Endothelial cell of umbilical vein (primary cell): Measurements from ENCODE around the gene LMAN1L. TPM values are rescaled to one million over a fixed set of nuclear protein-coding genes. Genes with fewer than 3 reads are reported as not detected.

Experiments
- BruUV-seq: library from RNA; stranded (reverse); fragments of 400-500 nt; replicated peaks from 2 replicates; lab custom pipeline; 2021; lab: Mats Ljungman, UMichigan
- CTCF ChIA-PET: fragments of 300-600, 350-600 bp; sonication (Branson Sonifier 250); formaldehyde crosslinking; loops from one replicate; lab custom pipeline; 2021; ENCODE audit warnings: antibody characterized with exemption, inconsistent platforms; lab: Charles Lee
- POLR2A ChIA-PET: fragments of 300-600, 350-600 bp; sonication (Branson Sonifier 250); formaldehyde crosslinking; loops from one replicate; lab custom pipeline; 2021; ENCODE audit warnings: antibody characterized with exemption, inconsistent platforms; lab: Charles Lee
- DNase-seq: peaks from one replicate; pipeline ENCODE4 v3.0.0-alpha.2; 2011; ENCODE audit warnings: low read depth, low spot score
- FAIRE-seq: peaks from 2 replicates; lab custom pipeline; 2011; peaks lifted over from hg19 to GRCh38; lab: Jason Lieb, UNC
- H2AFZ ChIP-seq: 2 replicates; pipeline ENCODE4 v1.6.0; 2012; ENCODE audit warnings: low read depth, low read length, control low read depth, inconsistent platforms
- H3K27ac ChIP-seq: 2 replicates; pipeline ENCODE4 v1.5.1; 2011; ENCODE audit warnings: low read depth, mild to moderate bottlenecking, control low read depth, low read length, moderate library complexity; ENCODE audit not compliant: insufficient read depth
- H3K27me3 ChIP-seq, 2 experiments: 2 replicates each; pipeline versions ENCODE4 v1.6.0 to v1.6.1; 2011; ENCODE audit warnings: low read length in 2 of 2, mixed read lengths in 1 of 2; ENCODE audit not compliant: control insufficient read depth in 2 of 2, insufficient read depth in 2 of 2
- H3K36me3 ChIP-seq, 2 experiments: 2 replicates in 1 of 2; 3 replicates in 1 of 2; pipeline ENCODE4 v1.5.1; 2011; ENCODE audit warnings: low read length in 2 of 2, mild to moderate bottlenecking in 1 of 2, moderate library complexity in 1 of 2; ENCODE audit not compliant: control insufficient read depth in 2 of 2, insufficient read depth in 2 of 2; ENCODE audit errors: extremely low read depth in 1 of 2
- H3K4me1 ChIP-seq: 3 replicates; pipeline ENCODE4 v1.5.1; 2011; ENCODE audit warnings: mild to moderate bottlenecking, low read length; ENCODE audit not compliant: control insufficient read depth, insufficient read depth; ENCODE audit errors: extremely low read depth
- H3K4me2 ChIP-seq: 2 replicates; pipeline ENCODE4 v1.6.1; 2011; ENCODE audit warnings: low read length, control low read depth, mixed read lengths; ENCODE audit not compliant: insufficient read depth
- H3K4me3 ChIP-seq, 3 experiments: fragments of 200-600 bp in 1 of 3; sonication (generic), shearing (Covaris generic) in 1 of 3; replicated peaks in 1 of 3; 2 replicates each; pipeline ENCODE4 v1.5.1; 2011 to 2016; ENCODE audit warnings: control low read depth in 3 of 3, low read length in 3 of 3, mild to moderate bottlenecking in 2 of 3, inconsistent platforms in 1 of 3, low read depth in 1 of 3, moderate library complexity in 1 of 3; ENCODE audit not compliant: insufficient read depth in 1 of 3
- H3K79me2 ChIP-seq: 2 replicates; pipeline ENCODE4 v1.6.0; 2012; ENCODE audit warnings: low read length, inconsistent platforms; ENCODE audit not compliant: control insufficient read depth, insufficient read depth
- H3K9ac ChIP-seq: replicated peaks from 2 replicates; pipeline ENCODE3; 2011; ENCODE audit warnings: low read length, control low read depth; ENCODE audit not compliant: insufficient read depth; ENCODE audit errors: extremely low read depth
- H3K9me1 ChIP-seq: replicated peaks from 3 replicates; pipeline ENCODE4 v1.6.0; 2011; ENCODE audit warnings: mild to moderate bottlenecking, low read length; ENCODE audit not compliant: control insufficient read depth, insufficient read depth; ENCODE audit errors: extremely low read depth
- H3K9me3 ChIP-seq: replicated peaks from 2 replicates; pipeline ENCODE4 v1.5.1; 2012; ENCODE audit warnings: low read length, inconsistent platforms; ENCODE audit not compliant: control insufficient read depth, insufficient read depth
- H4K20me1 ChIP-seq: replicated peaks from 2 replicates; pipeline ENCODE3; 2011; ENCODE audit warnings: mild to moderate bottlenecking, low read length; ENCODE audit not compliant: control insufficient read depth, insufficient read depth; ENCODE audit errors: extremely low read depth
- EZH2 ChIP-seq: IDR thresholded peaks from 2 replicates; pipeline ENCODE4 v1.6.1; 2012; ENCODE audit warnings: borderline replicate concordance, low read depth, mild to moderate bottlenecking, moderate library complexity, low read length, inconsistent platforms; ENCODE audit not compliant: severe bottlenecking
- FOS ChIP-seq: IDR thresholded peaks from 2 replicates; pipeline ENCODE4 v1.6.1; 2011; ENCODE audit warnings: mild to moderate bottlenecking, low read length, moderate library complexity, borderline replicate concordance; ENCODE audit not compliant: insufficient read depth
- GATA2 ChIP-seq: IDR thresholded peaks from 2 replicates; pipeline ENCODE4 v1.7.0; 2011; ENCODE audit warnings: low read depth, mild to moderate bottlenecking, moderate library complexity, mixed read lengths, low read length; ENCODE audit not compliant: insufficient read length, insufficient read depth
- JUN ChIP-seq: IDR thresholded peaks from 2 replicates; pipeline ENCODE4 v1.6.1; 2011; ENCODE audit warnings: borderline replicate concordance, low read depth; ENCODE audit not compliant: insufficient read length, insufficient read depth
- MAX ChIP-seq: IDR thresholded peaks from 2 replicates; pipeline ENCODE4 v1.6.1; 2011; ENCODE audit not compliant: insufficient read depth, insufficient read length
- MYC ChIP-seq: IDR thresholded peaks from one replicate; pipeline ENCODE4 v1.6.1; 2011; ENCODE audit warnings: mild to moderate bottlenecking, low read depth, low read length
- POLR2A ChIP-seq: IDR thresholded peaks from 2 replicates; pipeline ENCODE4 v1.6.1; 2012; ENCODE audit warnings: low read depth, mild to moderate bottlenecking, control low read depth, low read length
- POLR2AphosphoS5 ChIP-seq: IDR thresholded peaks from 2 replicates; pipeline ENCODE4 v1.6.1; 2012; ENCODE audit warnings: low read depth, mild to moderate bottlenecking, control low read depth, low read length, moderate library complexity; ENCODE audit not compliant: insufficient read depth
- dilution Hi-C: fragments of 300-500 bp; cut with MboI; formaldehyde crosslinking; loops from one replicate; pipeline ENCODE4 v1.15.0; 2019; ENCODE audit warnings: low sequenced_read_pairs; ENCODE audit not compliant: extremely low pct_ligation_motif_present
- intact Hi-C: fragments of 100-400 bp; cut with micrococcal nuclease; formaldehyde crosslinking; loops from one replicate; pipeline ENCODE4 v1.10.0; 2022
- polyA plus RNA-seq, 4 experiments: library from polyadenylated mRNA; depleted of rRNA in 3 of 4; stranded (reverse) in 3 of 4; unstranded in 1 of 4; fragments of >200 nt; gene quantifications; 2 replicates each; pipeline versions ENCODE4 v1.2.1 to v1.2.3, GENCODE V29; 2011 to 2012; ENCODE audit warnings: missing spikeins in 1 of 4
- total RNA-seq: library from RNA; stranded (reverse); gene quantifications from 2 replicates; pipeline ENCODE4 v1.2.3, GENCODE V29; 2021
- TF ChIP-seq, protein P1 (sequence below), 2 donors: IDR thresholded peaks; 1 replicate in 1 of 2; 2 replicates in 1 of 2; pipeline ENCODE4 v1.5.1; 2011; ENCODE audit warnings: low read length in 2 of 2, mild to moderate bottlenecking in 2 of 2, moderate library complexity in 2 of 2, control low read depth in 1 of 2, inconsistent platforms in 1 of 2, low read depth in 1 of 2; ENCODE audit not compliant: insufficient read depth in 1 of 2; ENCODE audit errors: extremely low read depth in 1 of 2

The LMAN1L gene
- total and polyA plus RNA-seq, 2 donors (not counting 3 experiments of a cell fraction or from before 2014, with no cell fraction given): not detected

DNA sequence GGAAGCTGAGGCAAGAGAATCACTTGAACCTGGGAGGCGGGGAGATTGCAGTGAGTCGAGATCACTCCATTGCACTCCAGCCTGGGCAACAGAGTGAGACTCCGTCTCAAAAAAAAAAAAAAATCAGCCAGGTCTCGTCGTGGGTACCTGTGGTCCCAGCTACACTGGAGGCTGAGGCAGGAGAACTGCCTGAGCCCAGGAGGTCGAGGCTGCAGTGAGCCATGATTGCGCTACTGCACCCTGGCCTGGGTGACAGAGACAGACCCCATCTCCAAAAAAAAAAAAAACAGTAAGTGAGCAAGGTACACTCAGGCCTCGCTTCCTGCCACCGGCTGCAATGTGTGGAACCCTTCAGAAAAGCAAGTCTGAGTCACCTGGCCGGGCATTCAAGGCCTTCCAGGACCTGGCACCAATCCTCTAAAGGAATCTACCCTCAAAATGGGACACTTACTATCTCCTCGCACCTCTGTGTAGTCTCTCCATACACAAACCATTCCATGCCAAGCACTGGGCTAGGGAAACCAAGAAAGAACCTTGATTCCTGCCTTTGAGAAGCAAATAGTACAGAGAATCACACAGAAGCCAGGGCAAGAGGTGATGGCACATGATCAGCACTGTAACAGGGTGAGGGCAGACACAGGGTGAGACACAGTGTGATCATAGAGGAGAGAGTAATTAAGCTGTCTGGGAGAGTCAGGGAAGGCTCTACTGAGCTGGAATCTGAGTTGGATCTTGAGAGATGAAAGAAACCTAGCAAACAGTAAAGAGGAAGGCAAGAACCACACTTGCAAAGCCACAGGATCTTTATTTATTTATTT lies 50.8 kb downstream of the LMAN1L start:
- Histone ChIP-seq H3K9ac (no peak overlapping the region), H3K79me2 (peaks cover 37% of the 10 kb centered on the region), H3K4me3 (no peak overlapping the region), H3K4me1 (peaks cover 16% of the 10 kb centered on the region), H3K4me2 (no peak overlapping the region), H3K27ac (no peak overlapping the region), H3K27me3 (no peaks in the 10 kb centered on the region), H4K20me1 (no peaks in the 10 kb centered on the region), H3K9me3 (no peaks in the 10 kb centered on the region), H3K36me3 (no peaks in the 10 kb centered on the region), H3K9me1 (no peaks in the 10 kb centered on the region), H2AFZ (no peak overlapping the region)
- dilution Hi-C loops: no loop called here
- intact Hi-C loops: no loop called here
- no TSS peak for BruUV-seq
- TF ChIP-seq EZH2 (no peak), JUN (no peak), FOS (no peak), POLR2A (no peak), MYC (no peak), GATA2 (no peak), POLR2AphosphoS5 (no peak), MAX (no peak)
- TF ChIP-seq, protein P1, sequence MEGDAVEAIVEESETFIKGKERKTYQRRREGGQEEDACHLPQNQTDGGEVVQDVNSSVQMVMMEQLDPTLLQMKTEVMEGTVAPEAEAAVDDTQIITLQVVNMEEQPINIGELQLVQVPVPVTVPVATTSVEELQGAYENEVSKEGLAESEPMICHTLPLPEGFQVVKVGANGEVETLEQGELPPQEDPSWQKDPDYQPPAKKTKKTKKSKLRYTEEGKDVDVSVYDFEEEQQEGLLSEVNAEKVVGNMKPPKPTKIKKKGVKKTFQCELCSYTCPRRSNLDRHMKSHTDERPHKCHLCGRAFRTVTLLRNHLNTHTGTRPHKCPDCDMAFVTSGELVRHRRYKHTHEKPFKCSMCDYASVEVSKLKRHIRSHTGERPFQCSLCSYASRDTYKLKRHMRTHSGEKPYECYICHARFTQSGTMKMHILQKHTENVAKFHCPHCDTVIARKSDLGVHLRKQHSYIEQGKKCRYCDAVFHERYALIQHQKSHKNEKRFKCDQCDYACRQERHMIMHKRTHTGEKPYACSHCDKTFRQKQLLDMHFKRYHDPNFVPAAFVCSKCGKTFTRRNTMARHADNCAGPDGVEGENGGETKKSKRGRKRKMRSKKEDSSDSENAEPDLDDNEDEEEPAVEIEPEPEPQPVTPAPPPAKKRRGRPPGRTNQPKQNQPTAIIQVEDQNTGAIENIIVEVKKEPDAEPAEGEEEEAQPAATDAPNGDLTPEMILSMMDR (IDR thresholded peaks at IDR 0.05; ENCODE audit: extremely low read depth in 1 of 2, insufficient read depth in 1 of 2, low read depth in 1 of 2, low read length in 2 of 2): no peak
- POLR2A ChIA-PET: no interaction called here
- DNase-seq: no peak
- FAIRE-seq: no peak
- CTCF ChIA-PET: interaction anchor here (1.1 to 1.4 kb wide), 2 partner anchors 19 to 38 kb away, joined by 3 to 11 read pairs; no protein-coding TSS in a partner anchor
